Fibroblast of peridontal ligament (primary cell): Measurements from ENCODE around the gene RPH3AL.
"Not testable (repeated sequence)": the region's sequence is repeated elsewhere in the genome, so short reads cannot be mapped to it uniquely, and the experiment has no call there.

Source experiments
- DNase-seq: peaks from one replicate; pipeline ENCODE4 v3.0.0-alpha.2; 2010; ENCODE audit errors: extremely low read depth

Gene RPH3AL

DNA sequence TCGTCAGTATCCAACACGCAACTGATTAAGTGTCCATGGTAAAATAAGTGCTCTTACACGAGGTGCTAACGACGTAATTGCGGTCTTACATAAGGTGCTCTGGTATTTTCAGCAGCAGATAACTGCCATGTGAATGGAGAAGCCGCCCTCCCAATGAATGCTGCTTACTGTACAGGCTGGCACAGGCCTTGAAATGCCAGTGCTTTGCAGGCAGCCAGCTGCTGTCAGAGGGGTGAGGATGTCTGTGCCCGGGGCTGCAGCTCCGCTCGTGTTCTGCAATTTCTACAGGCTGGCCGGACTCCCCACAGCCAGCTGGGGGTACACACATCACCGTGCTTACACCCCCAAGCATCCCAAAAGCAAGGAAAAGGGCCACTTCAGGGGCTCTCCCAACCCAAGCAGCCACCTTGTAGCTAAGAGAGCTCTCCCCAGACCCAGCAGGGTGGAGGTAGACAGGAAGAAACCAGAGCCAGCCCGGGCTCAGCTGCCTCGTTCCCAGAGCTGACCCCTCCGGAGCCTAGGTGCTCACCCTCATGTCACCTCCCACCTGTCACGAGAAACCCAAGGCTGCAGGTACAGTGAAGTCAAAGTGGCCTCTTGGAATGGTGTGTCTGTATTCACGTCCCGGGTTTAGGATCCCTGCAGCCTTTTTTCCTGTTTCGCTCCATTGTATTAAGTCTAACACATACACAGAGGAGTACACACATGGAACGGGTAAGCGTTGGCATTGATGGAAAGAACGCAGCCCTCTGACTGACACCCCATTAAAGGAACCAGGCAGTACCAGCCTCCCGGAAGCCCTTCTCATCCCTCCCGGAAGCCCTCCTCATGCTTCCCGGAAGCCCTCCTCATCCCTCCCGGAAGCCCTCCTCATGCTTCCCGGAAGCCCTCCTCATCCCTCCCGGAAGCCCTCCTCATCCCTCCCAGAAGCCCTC, 27.2 kb upstream of the RPH3AL start:
- DNase-seq = no peak

DNA sequence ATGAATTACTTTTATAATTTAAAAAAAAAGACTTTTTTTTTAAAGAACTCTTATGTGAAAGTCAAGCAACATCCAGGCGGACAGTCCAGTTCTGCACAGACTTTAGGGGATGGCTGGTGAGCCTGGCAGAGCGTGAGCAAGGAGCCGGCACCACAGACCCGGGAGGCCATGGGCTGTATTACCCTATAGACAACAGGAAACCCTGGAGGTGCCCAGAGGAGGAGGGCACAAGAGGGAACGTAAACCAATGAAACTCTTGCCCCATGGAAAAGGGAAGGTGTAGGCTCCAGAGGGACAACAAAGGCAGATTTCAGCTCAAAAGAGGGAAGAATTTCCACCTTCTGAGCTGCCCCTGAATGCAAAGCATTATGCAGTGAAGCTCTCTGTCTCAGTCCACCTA, 25.5 kb upstream of the RPH3AL start:
- DNase-seq = no peak

DNA sequence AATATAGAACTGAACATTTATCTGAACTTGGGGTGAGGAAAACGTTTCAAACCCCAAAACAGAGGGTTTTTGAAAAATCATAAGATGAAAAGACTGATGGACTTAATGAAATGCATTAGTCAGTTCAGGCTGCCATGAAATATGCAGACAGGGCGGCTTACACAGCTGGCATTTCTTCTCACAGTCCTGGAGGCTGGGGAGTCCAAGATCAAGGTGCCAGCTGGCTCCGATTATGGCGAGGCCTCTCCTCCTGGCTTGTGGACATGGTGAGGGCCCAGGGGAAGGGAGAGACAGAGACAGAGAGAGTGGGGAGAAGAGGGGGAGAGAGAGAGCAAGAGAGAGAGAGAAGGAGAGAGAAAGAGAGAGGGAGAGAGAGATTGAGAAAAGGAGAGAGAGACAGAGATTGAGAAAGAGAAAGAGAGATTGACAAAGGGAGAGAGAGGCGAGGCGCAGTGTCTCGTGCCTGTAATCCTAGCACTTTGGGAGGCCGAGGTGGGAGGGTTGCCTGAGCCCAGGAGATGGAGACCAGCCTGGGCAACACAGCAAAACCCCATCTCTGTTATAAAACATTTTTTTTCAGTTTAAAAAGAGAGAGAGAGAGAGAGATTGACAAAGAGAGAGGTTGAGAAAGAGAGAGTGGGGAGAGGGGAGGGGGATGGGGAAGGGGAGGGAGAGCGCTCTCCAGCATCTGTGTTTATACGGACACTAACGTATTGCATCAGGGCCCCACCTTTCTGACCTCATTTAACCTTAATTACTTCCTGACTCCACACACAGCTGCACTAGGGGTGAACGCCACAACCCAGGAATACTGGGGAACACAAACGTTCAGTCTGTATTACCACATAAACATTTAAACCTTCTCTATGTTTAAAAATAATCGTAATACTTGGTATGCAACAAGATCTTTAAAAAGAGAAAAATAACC, 24.6 kb upstream of the RPH3AL start:
- peak; percentile 45 for DNase-seq

DNA sequence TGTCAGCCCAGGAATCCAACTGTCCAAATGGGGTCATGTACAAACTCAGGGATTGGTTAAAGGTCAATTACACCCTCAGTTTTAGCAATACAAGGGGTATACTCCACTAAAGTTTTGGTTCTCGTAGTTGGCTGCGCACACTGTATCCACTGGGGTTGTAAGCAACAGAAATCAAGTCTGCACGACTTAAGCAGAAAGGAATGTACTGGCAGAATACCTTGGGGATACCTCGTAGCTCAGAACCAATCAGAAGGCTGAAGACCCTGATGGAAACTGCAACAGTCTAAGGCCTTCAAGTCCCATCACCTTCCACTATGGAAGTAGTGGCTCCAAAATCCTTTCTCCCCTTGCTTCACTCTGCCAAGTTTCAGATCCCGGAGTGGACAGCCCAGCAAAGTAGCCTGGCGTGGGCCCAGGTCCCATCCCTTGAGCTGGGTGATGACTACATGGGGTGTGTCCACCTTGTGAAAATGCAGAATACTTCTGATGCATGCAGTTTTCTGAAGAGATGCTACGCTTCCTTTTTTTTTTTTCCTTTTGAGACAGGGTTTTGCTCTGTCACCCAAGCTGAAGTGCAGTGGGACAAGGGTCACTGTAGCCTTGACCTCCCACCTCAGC, 21.1 kb upstream of the RPH3AL start:
- DNase-seq = no peak

DNA sequence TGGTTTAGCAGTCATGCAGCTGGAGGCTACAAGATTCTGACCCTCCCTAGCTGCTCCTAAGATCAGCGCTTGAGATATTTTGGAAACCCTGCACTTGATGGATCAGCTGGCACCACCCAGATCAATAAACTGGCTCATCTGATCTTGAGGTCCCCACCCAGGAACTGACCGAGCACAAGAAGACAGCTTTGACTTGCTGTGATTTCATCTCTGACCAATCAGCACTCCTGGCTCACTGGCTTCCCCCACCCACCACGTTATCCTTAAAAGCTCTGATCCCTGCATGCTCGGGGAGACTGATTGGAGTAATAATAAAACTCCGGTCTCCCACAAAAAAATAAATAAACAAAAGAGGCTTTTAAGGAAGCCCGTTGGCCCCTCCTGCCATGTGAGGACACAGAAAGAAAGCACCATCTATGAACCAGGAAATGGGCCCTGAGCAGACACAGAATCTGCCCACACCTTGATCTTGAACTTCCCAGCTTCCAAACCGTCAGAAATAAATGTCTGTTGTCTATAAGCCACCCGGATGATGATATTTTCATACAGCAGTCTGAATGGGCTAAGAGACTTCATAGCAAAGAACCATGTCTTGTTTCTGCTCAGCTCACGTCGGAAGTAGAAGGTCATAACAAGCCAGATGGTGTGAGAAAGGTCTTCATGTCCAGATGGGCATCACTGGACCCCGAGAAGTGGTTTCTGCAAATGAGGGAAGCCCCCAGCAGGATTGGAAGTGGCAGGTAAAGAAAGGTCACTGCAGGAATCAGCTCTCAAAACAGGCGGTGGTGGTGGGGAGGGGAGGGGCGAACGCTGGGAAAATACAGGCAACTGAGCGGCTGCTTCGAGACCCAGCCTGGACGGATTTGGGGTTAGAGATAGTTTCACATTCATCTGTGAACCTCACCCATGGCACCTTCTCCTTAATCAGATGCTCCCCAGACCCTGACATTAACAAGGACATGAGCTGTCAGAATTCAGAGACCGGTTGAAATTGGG, 19.8 kb upstream of the RPH3AL start:
- peak; percentile 15 for DNase-seq

DNA sequence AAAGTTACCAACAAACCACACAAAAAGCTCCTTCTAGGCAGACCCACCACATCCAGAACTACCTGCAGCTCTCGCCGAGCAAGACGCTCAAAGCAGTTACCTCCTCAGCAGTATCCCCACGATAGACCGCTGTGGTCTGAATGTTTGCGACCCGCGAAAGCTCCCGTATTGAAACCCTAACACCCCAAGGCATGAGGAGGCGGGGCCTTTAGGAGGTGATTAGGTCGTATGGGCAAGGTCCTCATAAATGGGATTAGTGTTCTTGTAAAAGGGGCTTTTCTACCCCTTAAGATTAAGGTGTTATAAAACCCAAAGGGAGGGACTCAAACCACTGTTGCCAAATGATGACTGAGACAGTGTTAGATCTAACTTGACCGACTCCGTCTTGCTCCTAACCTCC, 19.0 kb upstream of the RPH3AL start:
- no peak for DNase-seq

DNA sequence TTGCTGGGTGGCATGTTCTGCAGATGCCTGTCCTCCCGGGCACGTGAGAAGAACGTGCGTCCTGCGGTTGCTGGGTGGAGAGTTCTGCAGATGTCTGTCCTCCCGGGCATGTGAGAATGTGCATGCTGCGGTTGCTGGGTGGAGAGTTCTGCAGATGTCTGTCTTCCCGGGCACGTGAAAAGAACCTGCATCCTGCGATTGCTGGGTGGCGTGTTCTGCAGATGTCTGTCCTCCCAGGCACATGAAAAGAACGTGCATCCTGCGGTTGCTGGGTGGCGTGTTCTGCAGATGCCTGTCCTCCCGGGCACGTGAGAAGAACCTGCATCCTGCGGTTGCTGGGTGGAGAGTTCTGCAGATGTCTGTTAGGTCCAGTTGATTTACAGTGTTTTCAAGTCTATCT, 15.0 kb upstream of the RPH3AL start:
- DNase-seq = not testable (repeated sequence)

DNA sequence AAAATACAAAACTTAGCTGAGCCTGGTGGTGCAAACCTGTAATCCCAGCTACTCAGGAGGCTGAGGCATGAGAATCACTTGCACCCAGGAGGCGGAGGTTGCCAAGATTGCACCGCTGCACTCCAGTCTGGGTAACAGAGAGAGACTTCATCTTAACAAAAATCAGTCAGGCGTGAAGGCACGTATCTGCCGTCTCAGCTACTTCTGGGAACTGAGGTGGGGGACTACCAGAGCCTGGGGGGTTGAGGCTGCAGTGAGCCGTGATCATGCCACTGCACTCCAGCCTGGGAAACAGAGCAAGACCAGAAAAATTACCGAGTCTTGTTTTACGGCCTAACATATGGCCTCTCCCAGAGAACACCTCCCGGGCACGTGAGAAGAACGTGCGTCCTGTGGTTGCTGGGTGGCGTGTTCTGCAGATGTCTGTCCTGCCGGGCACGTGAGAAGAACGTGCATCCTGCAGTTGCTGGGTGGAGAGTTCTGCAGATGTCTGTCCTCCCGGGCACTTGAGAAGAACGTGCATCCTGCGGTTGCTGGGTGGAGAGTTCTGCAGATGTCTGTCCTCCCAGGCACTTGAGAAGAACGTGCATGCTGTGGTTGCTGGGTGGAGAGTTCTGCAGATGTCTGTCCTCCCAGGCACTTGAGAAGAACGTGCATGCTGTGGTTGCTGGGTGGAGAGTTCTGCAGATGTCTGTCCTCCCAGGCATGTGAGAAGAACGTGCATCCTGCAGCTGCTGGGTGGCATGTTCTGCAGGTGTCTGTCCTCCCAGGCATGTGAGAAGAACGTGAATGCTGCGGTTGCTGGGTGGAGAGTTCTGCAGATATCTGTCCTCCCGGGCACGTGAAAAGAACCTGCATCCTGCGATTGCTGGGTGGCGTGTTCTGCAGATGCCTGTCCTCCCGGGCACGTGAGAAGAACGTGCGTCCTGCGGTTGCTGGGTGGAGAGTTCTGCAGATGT, 14.3 kb upstream of the RPH3AL start:
- DNase-seq = not testable (repeated sequence)

DNA sequence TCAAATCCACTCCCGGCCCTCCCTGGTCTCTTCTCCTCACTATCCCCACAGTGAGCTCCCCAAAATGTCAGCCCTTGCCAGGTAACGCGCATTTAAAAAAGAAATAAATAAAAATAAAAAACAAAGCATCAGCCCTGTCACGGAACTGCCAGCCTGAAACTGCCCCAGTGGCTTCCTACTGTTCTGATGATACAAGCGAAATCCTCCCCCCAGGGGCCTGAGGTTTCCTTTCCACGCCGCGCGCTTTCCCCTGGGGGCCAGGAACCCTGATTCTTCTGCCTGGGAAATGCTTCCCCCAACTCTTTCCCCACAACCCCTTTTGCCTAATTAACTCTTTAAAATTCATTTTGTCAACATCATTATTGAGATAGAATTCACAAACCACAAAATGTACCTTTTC, 12.2 kb upstream of the RPH3AL start:
- DNase-seq = no peak

DNA sequence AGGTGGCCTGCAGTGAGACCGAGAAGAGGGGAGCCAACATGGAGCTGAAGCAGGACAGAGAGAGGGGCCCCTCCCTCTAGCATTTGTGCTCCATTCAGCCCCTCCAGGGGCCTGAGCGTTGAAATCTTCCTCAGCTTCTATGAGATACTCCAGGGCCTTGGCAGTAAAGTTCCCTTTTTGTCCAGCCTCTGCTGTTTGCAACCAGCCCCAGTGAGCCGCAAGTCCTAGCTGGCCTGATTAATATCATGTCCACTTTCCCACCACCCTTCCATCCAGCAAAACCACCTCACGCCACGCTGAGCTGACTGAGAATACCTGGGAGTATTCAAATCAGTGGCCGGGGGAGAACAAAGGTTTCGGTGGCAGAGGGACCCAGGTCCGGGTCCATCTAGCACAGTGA, 11.7 kb upstream of the RPH3AL start:
- DNase-seq = no peak

DNA sequence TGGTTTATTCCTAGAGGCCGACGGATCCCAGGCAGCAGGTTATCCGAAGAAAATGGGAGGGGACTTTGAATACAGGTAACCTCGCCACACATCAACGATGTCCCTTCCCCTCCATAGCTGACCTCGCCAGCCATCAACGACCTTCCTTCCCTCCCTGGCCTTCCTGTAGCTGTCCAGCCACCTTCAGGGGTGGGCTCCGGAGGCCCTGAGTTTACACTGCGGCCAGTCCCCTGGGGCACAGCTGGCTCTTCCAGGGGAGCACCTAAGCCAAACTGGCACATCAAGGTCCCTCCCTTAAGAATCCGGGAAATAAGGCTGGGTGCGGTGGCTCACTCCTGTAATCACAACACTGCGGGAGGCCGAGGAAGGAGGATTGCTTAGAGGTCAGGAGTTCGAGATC, 10.1 kb upstream of the RPH3AL start:
- DNase-seq = no peak

DNA sequence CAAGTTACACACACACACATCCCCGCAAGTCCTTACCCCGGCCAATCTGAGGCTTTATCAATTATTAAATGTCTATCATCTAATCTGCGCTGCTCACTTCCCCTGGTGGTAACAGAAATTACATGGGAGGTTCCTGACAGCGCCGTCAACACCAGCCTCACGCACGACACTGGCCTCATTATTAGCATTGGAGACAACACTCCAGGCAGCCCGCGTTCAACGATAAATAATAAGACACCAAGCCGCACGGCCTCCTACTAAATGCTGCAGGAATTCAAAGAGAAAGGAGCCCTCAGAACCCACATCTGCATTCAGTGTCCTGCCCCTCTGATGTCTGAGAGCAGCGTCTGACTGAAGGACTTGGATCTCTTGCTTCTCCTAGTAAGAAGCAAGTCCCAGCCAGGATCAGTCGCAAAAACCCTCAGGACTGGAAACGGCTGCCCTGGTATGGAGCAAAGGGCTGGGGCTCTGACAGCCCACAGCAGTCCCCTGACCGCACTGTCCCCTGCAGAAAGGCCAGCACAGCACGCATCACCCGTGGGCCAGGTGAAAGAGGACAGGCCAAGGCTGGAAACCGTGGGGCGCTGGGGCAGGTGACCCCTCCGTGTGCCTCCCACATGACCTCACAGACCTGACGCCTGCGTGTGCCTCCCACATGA, 7.6 kb upstream of the RPH3AL start:
- DNase-seq = no peak

DNA sequence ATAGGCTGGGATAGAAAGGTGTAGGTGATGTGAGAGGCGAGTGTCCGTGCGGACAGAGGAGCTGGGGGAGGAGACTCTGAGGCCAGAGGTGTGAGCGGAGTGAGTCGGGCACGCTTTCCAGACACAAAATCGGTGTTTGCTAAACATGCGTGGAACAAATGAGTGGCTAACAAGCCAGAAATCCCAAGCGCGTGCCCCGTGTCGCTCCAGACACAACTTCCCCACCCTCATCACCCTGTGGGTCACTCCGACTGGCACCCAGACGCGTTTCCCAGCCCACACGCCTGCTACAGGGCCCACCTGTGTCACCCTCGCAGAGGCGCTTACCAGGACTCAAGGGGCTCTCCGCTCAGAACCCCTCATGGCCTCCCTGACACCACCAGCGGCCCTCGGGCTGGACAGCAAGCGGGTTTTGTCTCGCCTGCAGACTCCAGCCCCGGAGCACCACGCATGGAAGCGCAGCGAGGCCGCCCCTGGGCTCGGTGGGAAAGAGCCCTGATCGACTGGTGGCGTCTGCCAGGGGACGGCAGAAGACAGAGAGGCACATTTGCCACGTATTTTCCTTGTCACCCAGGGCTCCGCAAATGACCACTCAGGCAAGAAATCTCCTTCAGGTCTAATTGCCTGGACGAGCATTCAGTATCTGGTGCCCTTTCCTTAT, 6.0 kb upstream of the RPH3AL start:
- DNase-seq = no peak

DNA sequence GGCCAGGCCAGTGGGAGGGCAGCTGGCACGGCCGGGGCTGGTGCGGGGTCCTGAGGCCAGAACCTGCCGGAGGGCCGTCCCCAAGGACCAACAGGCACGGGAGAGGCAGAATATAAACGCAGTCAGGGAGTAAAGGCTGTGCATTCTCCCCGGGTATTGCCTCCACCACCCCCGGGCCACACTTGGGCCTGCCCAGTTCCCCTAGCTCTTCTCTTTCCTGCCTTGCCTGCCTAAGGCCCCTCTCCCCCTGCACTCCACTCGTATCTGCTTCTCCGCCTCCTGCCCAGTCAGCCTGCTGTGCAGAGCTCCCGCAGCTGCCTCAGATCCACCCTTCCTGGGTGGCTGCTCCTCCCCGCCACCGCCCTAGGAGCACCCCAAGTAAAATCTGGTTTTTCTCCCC, 5.0 kb upstream of the RPH3AL start:
- no peak for DNase-seq

DNA sequence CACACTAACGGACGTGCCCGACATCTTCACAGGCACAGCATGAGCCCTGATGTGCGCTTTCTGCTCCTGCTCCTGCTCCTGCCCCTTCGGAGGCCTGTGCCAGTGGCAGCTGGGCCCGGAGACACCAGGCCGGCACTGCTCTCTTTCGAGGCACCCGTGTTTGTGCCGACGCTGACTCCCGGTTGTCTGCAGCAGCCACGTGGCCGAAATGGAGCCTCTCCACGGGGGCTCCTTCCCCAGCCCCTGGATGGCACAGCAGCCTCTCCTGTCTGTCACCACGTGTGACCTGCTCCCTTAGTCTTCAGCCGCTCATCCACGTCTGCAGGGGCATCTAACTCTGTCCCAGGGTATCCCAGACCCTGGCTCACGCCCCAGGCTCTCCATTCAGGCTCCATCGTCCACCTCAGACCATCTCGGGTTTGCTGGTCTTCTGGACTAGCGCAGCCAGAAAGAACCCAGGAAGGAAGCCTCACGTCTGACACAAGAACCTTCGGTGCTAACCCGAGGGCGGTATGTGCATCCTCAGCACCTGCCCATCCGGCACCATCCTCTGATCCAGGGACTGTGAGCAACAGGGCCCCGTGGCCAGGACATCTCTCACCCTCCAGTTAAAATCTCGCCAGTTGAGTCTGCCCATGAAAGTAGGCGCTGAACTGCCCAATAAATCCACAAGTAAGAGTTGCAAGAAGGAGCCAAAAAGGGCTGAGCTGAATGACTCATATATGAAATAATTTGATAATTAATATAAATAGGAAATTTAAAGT, 4.2 kb upstream of the RPH3AL start:
- no peak for DNase-seq

DNA sequence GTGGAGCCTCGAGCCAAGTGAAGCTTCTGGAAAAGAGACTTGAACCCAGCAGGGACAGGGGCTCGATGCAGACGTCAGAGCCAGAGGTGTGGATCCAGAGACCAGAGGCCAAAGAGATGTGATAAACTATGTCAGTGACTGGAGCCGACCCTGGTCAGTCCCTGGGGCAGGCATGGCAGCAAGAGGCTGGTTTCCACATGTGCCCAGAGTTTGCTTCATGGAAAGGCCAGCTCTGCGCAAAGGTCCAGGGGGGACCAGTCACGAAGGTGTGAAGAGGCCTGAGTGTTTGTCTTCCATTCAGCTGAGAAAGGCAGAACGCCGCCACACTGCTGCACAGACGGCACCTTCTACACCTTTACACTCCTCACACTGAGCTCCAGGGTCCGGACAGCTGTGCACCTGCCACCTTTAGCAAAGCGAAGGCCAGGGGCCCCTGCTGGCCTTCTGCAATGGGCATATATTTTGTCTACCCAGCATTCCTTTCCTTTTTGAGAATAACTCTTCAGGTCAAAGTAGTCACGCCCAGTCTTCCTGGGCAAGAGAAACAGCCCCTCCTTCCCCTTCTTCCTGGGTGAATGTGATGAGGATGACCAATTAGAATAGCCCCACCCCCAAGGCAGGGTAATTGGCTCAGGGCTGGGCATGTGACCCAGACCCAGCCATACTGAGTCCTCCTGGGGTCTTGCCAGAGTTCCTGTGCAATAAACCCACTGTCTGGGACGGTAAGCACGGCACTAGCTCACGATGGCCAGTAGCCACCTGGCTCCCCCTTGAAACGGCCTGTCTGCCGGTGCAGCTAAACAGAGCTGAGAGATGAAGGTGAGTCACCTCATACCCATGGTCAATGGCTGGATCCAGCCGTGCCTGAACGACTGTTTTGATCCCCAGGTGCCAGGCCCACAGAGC, 2.3 kb upstream of the RPH3AL start:
- no peak for DNase-seq

DNA sequence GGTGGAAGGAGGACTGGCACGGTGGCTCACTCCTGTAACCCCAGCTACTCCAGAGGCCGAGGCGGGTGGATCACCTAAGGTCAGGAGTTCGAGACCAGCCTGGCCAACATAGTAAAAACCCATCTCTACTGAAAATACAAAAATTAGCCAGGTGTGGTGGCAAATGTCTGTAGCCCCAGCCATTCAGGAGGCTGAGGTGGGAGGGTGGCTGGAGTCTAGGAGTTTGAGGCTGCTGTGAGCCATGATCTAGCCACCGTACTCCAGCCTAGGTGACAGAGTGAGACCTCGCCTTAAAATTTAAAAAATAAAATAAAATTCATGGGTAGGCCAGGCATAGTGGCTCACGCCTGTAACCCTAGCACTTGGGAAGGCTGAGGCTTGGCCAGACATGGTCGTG, 1.2 kb upstream of the RPH3AL start:
- no peak for DNase-seq
